ENCODE results near the gene P2RY8. TPM values are rescaled to one million over a fixed set of nuclear protein-coding genes. Genes with fewer than 3 reads are reported as not detected.

Gene P2RY8
- total and polyA plus RNA-seq, 2 donors from 2014 or later, result 1.4 to 6.6 TPM

DNA sequence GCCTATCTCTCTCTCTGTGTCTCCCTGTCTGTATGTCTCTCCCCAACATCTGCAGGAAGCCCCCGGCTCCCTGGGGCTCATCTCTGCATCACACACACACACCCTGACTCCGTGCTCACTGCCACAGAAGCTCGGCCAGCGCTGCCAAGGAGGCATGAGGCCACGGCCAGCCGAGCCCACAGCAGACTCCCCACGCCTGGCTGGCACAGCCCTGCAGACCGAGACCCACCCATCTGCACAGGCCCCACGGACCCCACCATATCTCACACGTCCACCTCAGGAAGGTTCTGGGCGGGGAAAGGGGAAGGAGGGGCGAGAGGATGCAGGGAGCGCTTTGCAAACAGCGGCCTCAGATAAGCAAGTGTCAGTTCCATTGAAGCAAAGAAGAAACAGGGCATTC, 116.6 kb downstream of the P2RY8 start:
- peaks cover 16 to 26% (median 20%) of the 10 kb centered on the region in 3 donors for H3K36me3 ChIP-seq (ENCODE audit: control insufficient read depth in 2 of 3, insufficient read depth in 3 of 3, low read length in 3 of 3)
- TF ChIP-seq CTCF (IDR thresholded peaks at IDR 0.05; ENCODE audit: borderline replicate concordance, extremely low read depth, insufficient read depth), result no peak
- no peak for FAIRE-seq

DNA sequence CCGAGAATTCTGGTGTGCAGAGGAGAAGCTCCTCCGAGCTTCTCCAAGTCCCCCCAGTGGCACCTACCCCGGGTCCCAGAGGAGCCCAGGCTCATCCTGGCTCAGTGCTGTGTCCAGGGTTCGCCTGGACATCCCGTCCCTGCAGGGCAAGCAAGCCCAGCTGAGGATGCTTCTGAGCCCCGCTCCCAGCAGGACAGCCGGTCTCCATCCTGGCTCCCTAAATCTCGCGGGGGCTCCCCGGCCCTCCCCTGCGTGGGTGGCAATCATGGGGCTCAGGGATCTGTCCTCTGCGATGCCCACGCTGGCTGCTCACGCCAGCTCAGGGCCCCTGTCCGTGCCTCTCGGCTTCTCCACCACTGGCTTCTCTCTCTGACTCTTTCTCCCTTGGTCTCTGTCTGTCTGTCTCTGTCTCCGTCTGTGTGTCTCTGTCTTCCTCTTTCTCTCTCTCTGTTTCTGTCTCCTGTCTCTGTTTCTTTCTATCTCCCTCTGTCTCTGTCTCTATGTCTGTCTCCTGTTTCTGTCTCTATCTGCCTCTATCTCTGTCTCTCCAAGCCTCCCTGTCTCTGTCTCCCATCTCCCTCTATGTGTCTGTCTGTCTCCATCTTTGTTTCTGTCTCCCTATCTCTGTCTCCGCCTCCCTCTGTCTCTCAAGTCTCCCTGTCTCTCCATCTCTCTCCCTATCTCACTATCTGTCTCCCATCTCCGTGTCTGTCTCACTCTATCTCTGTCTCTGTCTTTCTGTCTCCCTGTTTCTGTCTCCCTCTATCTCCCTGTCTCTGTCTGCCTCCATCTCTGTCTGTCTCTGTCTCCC, 117.2 kb downstream of the P2RY8 start:
- no peak for TF ChIP-seq CTCF (IDR thresholded peaks at IDR 0.05; ENCODE audit: borderline replicate concordance, extremely low read depth, insufficient read depth)
- DNase-seq, result peak in 1 of 5 donors; percentile 72
- Histone ChIP-seq H3K27me3 (ENCODE audit: control insufficient read depth, insufficient read depth, low read length) (no peaks in the 10 kb centered on the region), H3K4me1 (ENCODE audit: control insufficient read depth in 2 of 3, insufficient read depth in 2 of 3, low read depth in 1 of 3, low read length in 3 of 3) (no peaks in the 10 kb centered on the region), H3K27ac (ENCODE audit: low read depth in 2 of 2, low read length in 2 of 2) (no peak overlapping the region), H3K4me3 (ENCODE audit: low read length in 3 of 3) (no peak overlapping the region), H3K9me3 (ENCODE audit: control insufficient read depth in 2 of 3, insufficient read depth in 1 of 3, low read length in 3 of 3) (peaks cover 0 to 9% (median 4%) of the 10 kb centered on the region in 3 donors), H3K9ac (ENCODE audit: low read length in 3 of 3) (no peak overlapping the region), H3K36me3 (ENCODE audit: control insufficient read depth in 2 of 3, insufficient read depth in 3 of 3, low read length in 3 of 3) (peaks cover 13 to 22% (median 19%) of the 10 kb centered on the region in 3 donors)
- intact Hi-C loops (cut with DNase I), result no loop called here
- no peak for FAIRE-seq

More for the DNA sequence above, 116.6 kb downstream of the P2RY8 start:
- H3K4me1 ChIP-seq (ENCODE audit: control insufficient read depth in 2 of 3, insufficient read depth in 2 of 3, low read depth in 1 of 3, low read length in 3 of 3), result no peaks in the 10 kb centered on the region
- H3K9me3 ChIP-seq (ENCODE audit: control insufficient read depth in 2 of 3, insufficient read depth in 1 of 3, low read length in 3 of 3), result peaks cover 0 to 9% (median 4%) of the 10 kb centered on the region in 3 donors
- H3K27ac ChIP-seq (ENCODE audit: low read depth in 2 of 2, low read length in 2 of 2), result no peak overlapping the region
- no peak overlapping the region for H3K4me3 ChIP-seq (ENCODE audit: low read length in 3 of 3)
- intact Hi-C loops (cut with DNase I), result no loop called here
- DNase-seq, result peak in 1 of 5 donors; percentile 68
- no peaks in the 10 kb centered on the region for H3K27me3 ChIP-seq (ENCODE audit: control insufficient read depth, insufficient read depth, low read length)
- no peak overlapping the region for H3K9ac ChIP-seq (ENCODE audit: low read length in 3 of 3)

GRCh38 chrX:1418901-1419544, 118.0 kb downstream of the P2RY8 start:
- Histone ChIP-seq H3K4me3 (ENCODE audit: low read length in 3 of 3) (no peak overlapping the region), H3K36me3 (ENCODE audit: control insufficient read depth in 2 of 3, insufficient read depth in 3 of 3, low read length in 3 of 3) (peaks cover 13 to 22% (median 18%) of the 10 kb centered on the region in 3 donors), H3K9me3 (ENCODE audit: control insufficient read depth in 2 of 3, insufficient read depth in 1 of 3, low read length in 3 of 3) (peaks cover 0 to 9% (median 4%) of the 10 kb centered on the region in 3 donors), H3K27ac (ENCODE audit: low read depth in 2 of 2, low read length in 2 of 2) (no peak overlapping the region), H3K27me3 (ENCODE audit: control insufficient read depth, insufficient read depth, low read length) (no peaks in the 10 kb centered on the region), H3K4me1 (ENCODE audit: control insufficient read depth in 2 of 3, insufficient read depth in 2 of 3, low read depth in 1 of 3, low read length in 3 of 3) (no peaks in the 10 kb centered on the region), H3K9ac (ENCODE audit: low read length in 3 of 3) (no peak overlapping the region)
- intact Hi-C loops (cut with DNase I), result no loop called here
- TF ChIP-seq CTCF (IDR thresholded peaks at IDR 0.05; ENCODE audit: borderline replicate concordance, extremely low read depth, insufficient read depth), result no peak
- DNase-seq, result peak in 1 of 5 donors; percentile 72
- no peak for FAIRE-seq
